GM21390 (cell line): ENCODE results near the gene GPC1.
"Not testable (repeated sequence)": the region's sequence is repeated elsewhere in the genome, so short reads cannot be mapped to it uniquely, and the experiment has no call there.

ENCODE experiments used
- ATAC-seq: cut with Tn5 transposase; IDR thresholded peaks from one replicate; pipeline ENCODE4 v1.9.1; 2021; ENCODE audit not compliant: unreplicated experiment

The GPC1 gene, protein sequence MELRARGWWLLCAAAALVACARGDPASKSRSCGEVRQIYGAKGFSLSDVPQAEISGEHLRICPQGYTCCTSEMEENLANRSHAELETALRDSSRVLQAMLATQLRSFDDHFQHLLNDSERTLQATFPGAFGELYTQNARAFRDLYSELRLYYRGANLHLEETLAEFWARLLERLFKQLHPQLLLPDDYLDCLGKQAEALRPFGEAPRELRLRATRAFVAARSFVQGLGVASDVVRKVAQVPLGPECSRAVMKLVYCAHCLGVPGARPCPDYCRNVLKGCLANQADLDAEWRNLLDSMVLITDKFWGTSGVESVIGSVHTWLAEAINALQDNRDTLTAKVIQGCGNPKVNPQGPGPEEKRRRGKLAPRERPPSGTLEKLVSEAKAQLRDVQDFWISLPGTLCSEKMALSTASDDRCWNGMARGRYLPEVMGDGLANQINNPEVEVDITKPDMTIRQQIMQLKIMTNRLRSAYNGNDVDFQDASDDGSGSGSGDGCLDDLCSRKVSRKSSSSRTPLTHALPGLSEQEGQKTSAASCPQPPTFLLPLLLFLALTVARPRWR

DNA sequence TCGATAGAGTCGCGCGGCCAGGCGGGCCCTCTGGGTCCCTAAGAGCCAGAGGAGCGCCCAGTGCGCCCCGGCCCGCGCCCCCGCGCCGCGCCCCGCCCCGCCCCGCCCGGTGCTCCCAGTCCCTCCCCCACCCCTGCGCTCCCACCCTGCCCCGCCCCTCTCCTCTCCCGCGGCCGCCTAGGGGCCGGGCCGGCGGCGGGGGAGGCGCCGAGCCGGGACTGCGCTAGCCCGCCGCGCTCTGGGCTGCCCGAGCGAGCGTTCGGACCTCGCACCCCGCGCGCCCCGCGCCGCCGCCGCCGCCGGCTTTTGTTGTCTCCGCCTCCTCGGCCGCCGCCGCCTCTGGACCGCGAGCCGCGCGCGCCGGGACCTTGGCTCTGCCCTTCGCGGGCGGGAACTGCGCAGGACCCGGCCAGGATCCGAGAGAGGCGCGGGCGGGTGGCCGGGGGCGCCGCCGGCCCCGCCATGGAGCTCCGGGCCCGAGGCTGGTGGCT lies at the start of gene GPC1:
GPC1 (plus strand) TSS at position 207 of the 491 bp plus-strand sequence; CDS start at position 463, 256 bp downstream.
- ATAC-seq: peak; percentile 46

DNA sequence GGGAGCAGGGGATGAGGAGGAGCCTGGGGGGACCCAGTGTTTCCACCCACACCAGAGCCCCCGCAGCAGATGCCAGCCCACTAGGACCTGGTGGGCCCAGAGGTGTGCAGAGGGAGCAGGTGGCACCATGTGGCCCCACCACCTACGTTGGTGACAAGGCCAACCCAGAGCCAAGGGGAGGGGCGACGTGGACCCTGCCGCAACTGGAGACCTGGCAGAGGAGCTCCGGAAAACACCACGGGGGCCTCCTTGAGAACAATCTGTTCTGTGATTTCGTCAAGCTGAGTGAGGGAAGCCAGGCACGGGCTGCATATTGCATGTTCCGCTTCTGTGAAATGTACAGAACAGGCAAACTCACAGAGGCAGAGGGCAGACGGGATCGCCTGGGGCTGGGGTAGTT lies 49.1 kb upstream of the GPC1 start:
- no peak for ATAC-seq

DNA sequence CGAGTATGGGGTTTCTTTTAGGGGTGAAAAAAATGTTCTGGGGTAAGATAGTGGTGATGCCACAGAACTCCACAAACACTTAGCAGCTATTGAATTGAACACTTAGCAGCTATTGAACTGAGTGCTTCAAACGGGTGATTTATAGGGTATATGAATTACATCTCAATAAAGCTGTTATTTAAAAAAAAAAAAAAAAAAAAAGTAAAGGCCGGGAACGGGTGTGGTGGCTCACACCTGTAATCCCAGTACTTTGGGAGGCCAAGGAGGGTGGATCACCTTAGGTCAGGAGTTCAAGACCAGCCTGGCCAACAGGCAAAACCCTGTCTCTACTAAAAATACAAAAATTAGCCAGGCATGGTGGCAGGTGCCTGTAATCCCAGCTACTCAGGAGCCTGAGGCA lies 48.7 kb upstream of the GPC1 start:
- ATAC-seq: not testable (repeated sequence)

DNA sequence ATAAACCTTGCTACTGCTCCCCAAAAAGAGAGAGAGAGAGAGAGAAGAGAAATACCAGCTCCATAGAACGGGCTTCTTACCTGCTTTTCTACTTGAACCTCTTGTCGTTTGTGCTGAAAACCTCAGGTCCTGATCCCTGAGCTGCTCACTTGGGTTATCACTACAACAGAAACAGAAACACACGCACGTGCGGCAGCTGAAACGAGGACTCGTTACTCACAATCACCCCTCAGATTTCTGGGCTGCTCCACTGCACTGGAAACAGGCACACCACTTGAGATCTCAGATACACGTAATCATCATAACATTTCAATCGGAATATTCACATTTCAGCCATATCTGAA lies 48.2 kb upstream of the GPC1 start:
- no peak for ATAC-seq

- no peak for ATAC-seq
Measured at GRCh38 chr2:240387669-240388358, 47.6 kb upstream of the GPC1 start.

DNA sequence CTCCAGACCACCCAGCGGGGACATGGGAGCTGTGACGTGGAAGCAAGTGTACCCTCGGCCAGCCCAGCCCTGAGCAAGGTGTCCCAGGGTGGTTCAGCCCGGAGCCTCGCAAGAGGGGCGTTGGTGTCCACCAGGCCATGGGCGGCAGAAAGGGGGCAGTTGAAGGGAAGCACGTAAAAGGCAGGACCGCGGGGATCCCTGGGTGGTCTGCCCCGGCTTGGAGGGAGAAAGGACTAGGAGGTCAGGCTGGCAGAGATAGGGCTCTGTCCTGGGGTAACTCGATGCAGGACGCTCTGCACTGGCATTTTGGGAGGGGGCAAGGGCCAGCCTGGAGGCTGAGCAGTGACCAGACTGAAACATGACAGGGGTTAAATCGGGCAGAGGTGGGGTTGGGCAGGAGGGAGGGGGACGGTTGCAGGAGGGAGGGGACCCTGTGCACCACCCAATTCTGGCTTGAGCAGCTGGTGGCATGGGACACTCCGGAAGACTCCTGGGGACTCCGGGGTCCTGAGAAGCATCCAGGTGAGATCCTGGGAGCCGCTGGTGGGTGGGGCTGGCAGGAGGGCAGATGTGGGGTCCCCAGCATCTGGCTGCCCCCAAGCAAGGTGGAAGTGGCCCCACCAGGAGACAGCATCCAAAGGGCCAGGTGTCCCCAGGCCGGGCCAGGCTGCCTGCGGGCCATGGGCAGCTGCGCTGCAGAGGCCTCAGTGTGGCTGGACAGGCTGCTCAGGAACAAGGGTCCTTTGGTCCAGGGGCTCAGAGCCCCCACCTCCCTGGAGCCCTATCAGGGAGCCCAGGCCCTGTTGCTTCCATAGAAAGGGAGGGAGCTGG lies 46.8 kb upstream of the GPC1 start:
- ATAC-seq: no peak

DNA sequence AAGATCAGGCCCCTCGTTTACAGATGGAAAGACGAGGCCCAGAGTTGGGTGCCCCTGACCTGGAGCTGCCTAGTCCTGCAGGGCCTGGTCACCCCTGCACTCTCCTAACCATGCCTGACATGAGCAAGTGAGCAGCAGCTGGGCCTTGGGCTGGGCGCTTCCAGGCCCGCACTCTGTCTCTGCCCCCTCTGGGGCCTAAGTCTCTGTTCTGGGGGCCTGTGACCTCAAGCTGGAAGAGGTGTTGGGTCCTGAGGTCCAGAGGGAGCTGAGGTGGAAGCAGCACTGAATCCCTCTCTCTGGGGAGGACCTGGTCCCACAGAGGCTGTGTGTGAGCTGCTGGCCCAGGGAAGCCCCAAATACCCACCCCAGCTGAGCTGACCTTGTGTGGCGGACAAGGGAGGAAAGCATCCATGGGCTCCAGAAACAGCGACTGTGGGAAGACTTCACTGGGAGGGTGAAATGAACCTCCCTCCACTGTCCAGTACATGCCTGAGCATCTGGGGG lies 46.1 kb upstream of the GPC1 start:
- ATAC-seq: no peak

- ATAC-seq: no peak
Measured at GRCh38 chr2:240390091-240391073, 45.1 kb upstream of the GPC1 start.

GRCh38 chr2:240391111-240392051 lies 44.1 kb upstream of the GPC1 start:
- ATAC-seq: no peak

DNA sequence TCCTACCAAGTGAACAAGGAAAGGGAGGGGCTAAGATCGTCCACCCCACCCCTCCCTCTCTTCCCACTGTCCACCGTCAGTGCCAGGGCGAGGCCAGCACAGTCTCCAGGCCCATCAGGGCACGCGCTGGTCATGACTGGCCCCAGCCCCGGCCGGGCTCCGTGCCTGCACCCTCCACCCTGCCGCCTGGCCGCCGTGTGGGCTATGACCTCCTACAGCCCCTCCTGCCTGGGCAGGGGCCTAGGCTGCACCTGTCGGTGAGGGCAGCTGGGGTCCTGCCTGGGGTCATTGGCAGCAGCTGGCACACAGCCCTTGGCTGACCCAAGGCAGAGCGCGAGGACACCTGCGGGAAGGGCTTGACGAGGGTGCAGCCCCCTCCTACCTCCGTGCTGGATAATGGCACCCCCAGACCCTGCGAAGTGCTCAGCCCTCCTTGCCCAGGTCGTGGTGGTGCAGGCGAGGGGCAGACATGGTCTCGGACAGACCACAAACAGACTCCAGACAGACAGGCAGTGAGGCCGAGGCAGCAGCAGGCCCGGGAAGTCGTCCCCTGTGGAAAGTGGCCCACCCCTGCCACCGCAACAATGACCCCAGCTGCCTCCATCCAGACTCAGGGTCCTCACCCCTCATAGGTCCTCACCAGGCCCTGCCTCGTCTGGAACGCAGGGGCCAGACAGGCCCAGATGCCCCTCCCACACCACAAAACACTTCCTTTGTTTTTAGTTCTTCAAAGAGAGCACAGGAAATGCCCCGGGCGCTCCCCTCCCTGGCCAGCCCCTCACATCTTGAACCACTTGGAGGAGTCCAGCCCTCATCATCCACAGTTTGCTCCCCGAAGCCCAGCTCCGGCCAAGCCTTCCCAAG lies 43.1 kb upstream of the GPC1 start:
- ATAC-seq: no peak

DNA sequence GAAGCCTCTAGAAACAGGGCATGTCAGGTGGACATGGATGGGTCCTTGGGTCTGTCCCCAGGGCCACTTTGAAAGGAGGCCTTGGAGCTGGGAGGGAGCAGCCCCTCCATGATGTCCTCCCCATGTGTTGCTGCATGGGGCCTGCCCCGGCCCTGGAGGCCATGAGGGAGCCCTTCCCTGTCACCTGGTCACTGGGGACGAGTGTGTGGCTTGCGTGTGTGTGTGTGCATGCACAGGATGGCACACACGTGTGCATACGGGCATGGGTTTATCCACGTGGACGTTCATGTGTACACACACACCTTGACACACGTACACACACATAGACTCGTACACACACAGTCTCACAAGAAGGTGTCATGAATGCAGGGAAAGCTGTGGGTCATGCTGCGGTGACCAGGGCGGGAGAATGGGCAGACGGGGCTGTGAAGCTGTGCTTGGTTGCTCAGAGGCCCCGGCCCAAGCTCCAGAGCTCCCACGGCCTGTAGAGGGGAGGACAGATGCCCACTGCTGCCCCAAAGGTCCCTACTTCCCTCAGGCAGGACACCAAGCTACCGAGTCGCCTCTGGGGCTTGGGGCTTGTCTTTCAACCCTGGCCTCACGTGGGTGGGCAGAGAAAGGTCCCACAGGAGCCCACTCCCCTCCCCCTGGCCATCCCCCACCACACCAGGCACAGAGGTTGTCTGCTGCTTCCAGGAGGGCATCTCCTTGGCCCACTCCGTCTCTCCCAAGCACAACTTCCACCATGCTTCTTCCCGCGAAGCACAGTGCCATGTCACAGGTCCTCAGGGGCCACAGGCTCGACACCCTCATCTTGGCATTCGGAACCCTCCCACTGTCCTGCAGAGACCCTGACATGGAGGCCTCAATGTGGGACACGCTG lies 42.3 kb upstream of the GPC1 start:
- no peak for ATAC-seq

DNA sequence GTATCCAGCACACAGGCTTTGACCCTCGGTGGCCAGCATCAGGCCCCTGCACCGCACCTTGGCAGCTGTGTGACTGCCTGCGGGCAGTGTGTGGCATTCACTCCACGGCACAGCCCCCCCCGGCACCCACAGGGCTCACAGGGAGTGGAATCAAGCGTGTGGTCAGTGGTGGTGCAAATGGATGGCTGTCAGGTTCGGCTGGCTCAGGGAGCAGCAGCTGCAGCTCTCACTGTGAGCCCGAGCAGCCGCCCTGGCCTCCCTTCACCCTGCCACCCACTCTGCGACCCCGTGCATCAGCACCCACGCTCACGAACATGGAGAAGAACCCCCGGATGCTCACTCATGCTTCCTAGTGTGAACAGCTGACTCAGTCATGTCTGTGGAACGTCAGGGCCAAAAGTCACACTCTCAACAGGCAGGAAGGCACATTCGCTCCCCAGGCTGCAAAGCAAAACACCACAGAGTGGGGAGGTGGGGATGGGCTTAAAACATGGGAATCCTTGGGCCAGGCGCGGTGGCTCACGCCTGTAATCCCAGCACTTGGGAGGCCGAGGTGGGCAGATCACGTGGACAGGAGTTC lies 41.5 kb upstream of the GPC1 start:
- ATAC-seq: no peak

DNA sequence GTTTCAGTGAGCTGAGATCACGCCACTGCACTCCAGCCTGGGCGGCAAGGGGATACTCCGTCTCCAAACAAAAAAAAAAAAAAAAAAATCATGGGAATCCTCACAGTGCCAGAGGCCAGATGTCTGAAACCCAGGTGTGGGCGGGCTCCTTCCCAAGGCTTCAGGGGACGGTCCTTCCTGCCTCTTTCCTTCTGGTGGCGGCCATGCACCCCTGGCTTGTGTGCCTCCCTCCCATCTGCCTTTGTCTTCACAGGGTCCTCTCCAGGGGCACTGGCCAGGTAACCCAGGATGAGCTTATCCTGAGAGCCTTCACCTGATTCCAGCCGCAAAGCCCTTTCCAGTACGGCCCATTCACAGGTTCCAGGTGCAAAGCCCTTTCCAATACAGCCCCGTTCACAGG lies 40.9 kb upstream of the GPC1 start:
- no peak for ATAC-seq

DNA sequence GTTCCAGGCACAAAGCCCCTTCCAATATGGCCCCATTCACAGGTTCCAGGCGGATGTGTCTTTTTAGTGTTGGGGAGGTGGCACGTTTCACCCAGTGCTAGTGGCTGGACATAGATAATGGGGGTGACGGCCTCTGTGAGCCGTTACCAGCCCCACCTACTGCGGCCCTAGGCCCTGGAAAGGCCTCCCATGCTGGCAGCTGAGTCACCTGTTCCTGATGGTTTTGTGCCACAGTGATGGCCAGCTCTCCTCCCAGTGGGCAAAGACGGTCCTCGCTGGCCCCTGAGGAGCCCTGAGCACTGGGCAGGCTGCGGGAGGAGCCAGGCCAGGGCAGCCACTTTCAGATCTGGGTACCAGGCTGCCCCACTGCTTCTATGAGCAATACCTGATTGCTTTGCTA lies 40.0 kb upstream of the GPC1 start:
- ATAC-seq: no peak

DNA sequence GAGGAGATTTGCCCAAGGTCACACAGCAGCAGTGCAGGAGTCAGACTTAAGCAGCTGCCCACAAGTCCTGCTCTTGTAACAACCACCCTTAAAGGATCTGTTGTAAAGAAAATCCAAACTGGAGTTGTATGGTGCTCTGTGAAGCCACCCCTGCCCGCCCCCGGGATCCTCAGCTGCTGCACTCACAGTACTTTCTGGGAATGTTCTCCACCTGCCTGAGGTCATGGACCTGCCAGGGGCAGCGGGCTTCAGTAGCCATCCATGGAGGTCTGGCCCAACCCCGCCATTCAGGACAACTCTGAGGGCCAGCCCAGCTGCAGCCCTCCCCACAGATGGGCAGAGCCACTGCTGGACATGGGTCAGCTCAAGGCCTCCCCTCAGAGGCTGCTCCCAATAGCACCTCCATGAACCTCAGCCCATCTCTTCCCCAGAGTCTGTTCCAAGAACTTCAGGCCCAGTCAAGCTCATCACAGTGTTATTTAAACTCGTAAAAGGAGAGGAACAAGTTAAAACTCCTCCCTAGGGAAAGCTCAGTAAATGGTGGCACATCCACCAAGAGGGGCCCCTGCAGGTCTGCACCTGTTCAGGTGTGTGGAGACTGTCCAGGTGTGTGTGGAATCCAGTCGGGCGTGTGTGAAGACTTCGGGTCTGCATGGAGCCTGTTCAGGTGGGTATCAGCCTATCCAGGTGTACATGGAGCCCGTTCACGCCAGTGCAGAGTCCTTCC lies 39.4 kb upstream of the GPC1 start:
- ATAC-seq: no peak
